NCI-H510A treated with DMSO at 0.1 percent for 48 hours (cell line): ENCODE measurements around the gene ETNK2.

ENCODE experiments used
- DNase-seq: peaks from one replicate; lab custom pipeline; 2025; lab: John Stamatoyannopoulos, UW

The ETNK2 gene

GRCh38 chr1:204151552-204152309, at the start of gene ETNK2:
ETNK2 (minus strand) TSS chr1:204152044; CDS start chr1:204151852, 192 bp downstream.
- DNase-seq: peak; percentile 46

DNA sequence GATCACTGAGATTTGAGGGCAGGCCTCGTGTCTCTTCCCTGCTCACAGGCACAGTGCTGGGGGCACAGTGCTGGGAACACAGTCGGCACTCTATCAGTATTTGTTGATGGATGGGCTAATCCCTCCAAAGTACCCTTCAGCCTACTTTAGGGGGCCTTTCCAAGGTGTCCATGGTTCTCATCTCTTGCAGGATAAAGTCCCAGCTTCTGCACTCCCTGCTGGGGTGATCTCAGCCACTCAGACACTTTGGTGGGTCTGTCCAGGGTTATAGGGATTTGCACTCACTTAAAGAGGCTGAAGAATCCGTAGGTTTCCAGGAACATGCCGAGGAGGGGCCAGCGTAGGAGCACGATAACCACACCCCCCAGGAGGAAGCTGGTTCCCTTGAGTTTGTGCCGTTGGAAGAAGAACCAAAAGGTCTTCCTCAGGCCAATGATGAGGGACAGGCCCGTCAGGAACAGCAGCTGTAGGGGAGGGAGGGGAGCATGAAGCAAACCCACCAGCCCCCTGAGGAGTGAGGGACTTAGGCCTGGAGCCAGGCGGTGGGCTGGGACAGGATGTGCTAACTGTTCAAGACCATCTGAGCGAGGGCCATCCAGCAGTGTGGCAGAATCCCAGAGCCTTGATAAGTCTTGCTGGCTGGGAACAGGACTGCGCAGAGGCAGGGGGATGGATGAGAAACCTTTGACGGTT, 49.6 kb upstream of the ETNK2 start:
- DNase-seq: no peak

GRCh38 chr1:204199579-204199978, 47.7 kb upstream of the ETNK2 start:
- DNase-seq: no peak

DNA sequence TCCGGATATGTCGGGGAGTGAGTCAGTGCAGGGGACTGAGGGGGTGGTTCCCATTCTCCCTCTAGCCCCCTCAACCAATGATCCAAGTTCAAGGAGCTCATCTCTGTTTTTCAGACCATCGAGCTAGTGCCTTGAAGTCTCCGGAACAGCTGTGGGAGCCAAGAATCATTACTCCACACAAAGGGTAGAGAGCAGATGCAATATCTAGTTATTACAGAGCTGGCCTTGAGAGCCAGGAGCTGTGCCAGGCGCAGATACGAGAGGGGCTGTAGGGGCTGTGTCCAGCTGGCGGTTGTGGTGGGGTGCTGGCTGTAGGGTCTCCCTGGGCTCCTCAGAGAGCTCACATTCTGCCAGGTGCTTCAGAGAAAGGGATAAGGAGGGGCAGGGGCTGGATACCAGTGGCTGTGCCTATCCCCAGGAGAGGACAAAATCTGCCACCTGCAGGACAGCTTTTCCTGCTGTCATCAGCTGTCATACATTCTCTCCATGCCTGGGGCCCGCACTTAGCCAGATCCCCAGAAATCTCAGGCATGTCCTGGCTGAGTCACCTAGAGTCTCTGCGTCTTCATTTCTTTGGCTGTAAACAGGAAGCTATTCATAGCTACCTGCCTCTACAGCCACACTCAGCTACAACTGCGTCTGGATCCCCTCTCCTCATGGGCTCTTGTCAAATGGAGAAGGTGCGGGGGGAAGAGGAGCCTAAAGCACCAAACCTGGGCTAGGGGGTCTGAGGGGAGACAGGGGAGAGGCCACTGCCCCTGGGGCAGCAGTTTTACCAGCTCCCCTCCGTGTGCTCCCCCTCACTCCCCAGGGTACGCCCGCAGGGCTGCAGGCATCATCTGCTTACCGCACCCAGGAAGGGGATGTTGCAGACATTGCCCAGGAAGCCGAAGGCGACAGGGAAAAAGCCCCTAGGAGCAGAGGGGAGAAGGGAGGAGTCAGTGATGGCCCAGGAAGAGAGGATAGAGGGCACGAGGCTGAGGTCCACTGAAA, 46.8 kb upstream of the ETNK2 start:
- DNase-seq: no peak

DNA sequence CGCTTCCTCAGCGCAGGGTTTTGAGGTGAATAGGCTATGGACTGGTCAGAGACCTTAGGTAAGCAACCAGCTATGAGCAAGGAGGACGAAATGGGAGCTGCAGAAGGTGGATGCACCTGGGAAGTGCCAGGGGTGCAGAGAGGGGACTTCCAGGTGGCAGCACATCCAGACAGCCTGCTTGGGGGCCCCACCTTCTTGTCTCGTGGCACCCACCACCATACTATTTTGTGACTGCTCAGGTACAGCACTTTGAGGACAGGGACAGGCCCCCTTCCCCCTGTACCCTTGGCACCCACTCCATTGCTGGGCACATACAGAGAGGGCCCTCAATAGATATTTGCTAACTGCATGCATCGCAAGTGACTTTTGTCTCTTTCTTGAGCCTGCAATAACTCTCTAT, 45.2 kb upstream of the ETNK2 start:
- no peak for DNase-seq

DNA sequence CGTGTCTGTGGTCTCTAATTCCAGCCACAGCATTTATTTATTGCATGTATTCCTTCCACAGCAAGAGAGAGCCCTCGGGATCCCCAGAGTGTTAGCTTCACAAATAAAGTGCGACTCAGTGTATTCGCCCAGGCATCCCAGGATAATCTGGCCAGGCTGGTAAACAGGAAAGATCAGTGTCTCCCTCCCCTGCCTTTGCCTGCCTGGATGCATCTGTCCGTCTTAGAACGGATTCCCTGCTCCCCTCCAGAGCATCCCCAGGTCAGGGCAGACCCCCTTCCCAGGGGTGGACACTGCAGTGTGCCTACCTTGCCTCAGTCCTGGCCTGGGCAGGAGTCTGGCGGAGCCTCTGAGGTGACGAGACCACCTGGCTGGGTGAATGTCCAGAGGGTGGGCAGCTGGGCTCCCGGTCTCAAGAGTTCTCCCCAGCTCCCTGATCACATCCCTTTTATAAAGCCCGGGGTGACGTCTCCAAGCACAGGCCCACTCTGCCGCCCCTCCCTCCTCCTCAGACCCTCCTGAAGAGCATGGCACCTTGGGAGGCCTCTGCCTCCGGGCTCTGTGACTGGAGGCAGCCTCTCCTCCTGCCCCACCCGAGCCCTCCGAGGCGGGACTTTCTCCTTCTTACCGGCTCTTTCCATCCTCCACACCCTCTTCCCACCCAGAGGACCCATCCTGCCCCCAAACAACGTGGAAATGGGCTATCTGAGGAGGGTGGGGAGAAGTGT, 44.4 kb upstream of the ETNK2 start, which contains the start of gene KISS1:
Gene KISS1, minus strand, starts transcription at position 424 of the 728 bp plus-strand sequence. CDS start 3,615 bp downstream, outside the sequence.
- no peak for DNase-seq

GRCh38 chr1:204194771-204195170, 42.9 kb upstream of the ETNK2 start:
- DNase-seq: no peak

DNA sequence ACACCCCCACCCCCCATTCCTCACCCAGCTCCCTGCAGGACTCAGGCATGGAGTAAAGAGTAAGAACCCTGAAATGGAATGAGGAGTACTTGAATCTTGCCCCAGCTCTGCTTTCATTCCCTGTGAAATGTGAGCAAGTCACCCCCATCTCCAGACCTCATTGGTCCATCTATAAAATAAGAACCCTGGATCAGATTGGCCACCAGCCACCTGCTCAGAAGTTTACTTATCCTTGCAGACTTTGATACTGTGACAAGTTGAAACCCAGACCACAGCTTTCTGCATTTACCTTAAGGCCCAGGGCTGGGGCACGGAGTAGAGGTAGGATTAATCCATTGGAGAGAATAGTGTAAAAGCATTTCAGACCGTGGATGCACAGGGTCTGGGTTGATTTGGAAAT, 42.2 kb upstream of the ETNK2 start:
- no peak for DNase-seq

DNA sequence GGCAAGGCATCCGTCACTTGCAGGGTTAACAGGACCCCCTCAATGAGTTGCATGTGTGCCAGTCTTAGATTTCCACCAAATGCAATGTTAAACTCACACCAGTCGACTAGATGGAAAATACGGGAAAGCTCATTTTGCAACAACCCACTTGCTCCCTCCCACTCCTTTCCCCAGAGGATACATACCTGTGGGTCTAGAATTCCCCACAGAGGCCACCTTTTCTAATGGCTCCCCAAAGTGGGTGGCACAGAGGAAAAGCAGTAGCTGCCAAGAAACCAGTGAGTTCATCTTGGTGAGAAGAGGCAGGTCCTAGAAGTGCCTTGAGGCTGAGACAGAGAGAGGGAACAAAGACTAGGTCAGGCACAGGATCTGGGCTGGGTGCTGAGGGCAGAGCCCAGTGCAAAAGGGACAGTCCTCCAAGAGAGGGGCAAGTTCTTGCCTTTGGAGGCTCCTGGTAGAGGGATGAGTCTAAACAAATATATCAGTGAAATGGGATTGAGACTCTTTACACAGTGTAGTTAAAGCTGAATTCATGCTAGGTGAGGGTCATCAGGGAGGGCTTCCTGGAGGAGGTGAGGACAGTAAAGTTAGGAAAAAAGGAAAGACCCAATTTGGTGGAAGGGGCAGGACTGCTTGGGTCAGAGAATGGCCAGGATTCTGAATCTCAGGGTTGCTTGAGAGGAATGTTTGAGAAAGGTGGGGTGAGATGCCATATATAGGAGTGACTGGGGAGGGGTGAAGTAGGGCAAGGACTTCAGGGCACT, 40.9 kb upstream of the ETNK2 start:
- no peak for DNase-seq

- DNase-seq: no peak
Measured at GRCh38 chr1:204192046-204192445, 40.2 kb upstream of the ETNK2 start.

DNA sequence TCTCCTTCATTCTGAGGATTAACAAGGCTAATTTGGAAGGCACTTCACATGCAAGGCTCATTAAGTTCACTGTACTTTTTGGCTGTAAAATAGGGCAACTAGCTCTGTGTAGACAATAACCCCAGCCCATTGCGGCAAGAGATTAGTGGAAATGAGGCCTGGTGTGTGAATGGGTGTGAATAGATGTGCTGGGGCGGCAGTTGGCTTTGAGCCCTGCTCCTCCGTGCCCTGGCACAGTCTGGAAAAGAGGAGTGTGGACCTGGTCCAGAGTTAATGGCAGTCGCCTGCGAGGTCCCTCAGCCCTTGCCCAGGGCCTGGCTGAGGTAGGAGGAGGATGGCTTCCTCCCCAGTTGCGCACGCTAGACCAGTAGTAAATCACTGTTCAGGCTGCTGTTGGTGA, 39.6 kb upstream of the ETNK2 start:
- no peak for DNase-seq

- DNase-seq: peak; percentile 72
Measured at GRCh38 chr1:204190212-204191211, 38.7 kb upstream of the ETNK2 start.

- no peak for DNase-seq
Measured at GRCh38 chr1:204188959-204189639, 37.3 kb upstream of the ETNK2 start.

GRCh38 chr1:204186597-204186996, 34.8 kb upstream of the ETNK2 start:
- no peak for DNase-seq

- no peak for DNase-seq
Measured at GRCh38 chr1:204181116-204181515, 29.3 kb upstream of the ETNK2 start.

- peak; percentile 57 for DNase-seq
Measured at GRCh38 chr1:204180133-204180532, 28.3 kb upstream of the ETNK2 start.

- DNase-seq: no peak
Measured at GRCh38 chr1:204178487-204179281, 26.8 kb upstream of the ETNK2 start.

GRCh38 chr1:204177133-204177532, 25.3 kb upstream of the ETNK2 start:
- no peak for DNase-seq
